HEK293 (cell line): Measurements from ENCODE around the gene PCSK6.

Experiments used
- CTCF ChIP-seq: fragments of 450-650 bp; formaldehyde crosslinking; IDR thresholded peaks from 2 replicates; pipeline ENCODE4 v1.5.1; 2016; ENCODE audit warnings: missing biosample characterization, missing genetic modification characterization
- KLF17 ChIP-seq: fragments of 450-650 bp; formaldehyde crosslinking; IDR thresholded peaks from 2 replicates; pipeline ENCODE4 v1.5.1; 2016; ENCODE audit warnings: missing biosample characterization, missing genetic modification characterization
- OVOL3 ChIP-seq: fragments of 450-650 bp; formaldehyde crosslinking; IDR thresholded peaks from 2 replicates; pipeline ENCODE4 v1.5.1; 2016; ENCODE audit warnings: missing biosample characterization, missing genetic modification characterization
- PRDM4 ChIP-seq: fragments of 450-650 bp; formaldehyde crosslinking; IDR thresholded peaks from 2 replicates; pipeline ENCODE4 v1.5.1; 2017; ENCODE audit warnings: missing biosample characterization, missing genetic modification characterization
- ZNF311 ChIP-seq: fragments of 450-650 bp; formaldehyde crosslinking; IDR thresholded peaks from 2 replicates; pipeline ENCODE4 v1.5.1; 2017; ENCODE audit warnings: missing biosample characterization, missing genetic modification characterization, borderline replicate concordance
- ZNF830 ChIP-seq: fragments of 450-650 bp; IDR thresholded peaks from 2 replicates; pipeline ENCODE4 v1.5.0; 2018; ENCODE audit warnings: missing biosample characterization, missing genetic modification characterization, low read depth, mild to moderate bottlenecking, moderate library complexity

DNA sequence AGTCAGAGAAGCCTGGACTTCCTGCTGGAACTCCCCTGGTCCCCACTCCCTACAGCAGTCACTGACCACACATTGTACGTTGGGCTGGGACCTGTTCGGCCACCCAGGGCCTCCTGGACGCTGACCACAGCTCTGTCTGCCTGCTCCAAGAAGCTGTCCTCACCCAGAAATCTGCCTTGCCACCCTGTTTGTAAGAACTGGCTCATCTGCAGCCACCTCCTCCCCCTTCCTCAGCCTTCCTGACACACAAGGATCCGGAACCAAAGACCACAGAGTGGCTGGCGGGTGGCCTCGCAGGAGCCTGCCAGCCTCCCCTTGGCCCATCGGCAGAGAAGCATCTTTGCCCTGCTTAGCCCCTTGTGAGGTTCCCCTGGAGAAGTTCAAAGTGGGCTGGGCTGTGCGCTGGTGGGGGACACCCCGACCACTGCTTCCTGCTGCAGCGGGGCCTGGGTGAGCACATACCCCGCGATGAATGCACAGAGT lies 91.9 kb downstream of the PCSK6 start:
- TF ChIP-seq ZNF830 (no peak), KLF17 (tag by site-specific recombination) (no peak), CTCF (no peak), ZNF311 (tag by site-specific recombination) (no peak), PRDM4 (tag by site-specific recombination) (no peak), OVOL3 (tag by site-specific recombination) (no peak)
